AG10803 (cell line): ENCODE data around the gene BTBD9.
A peak's percentile ranks its signal among the peaks of the same experiment; 100 is the strongest.

Experiments used
- DNase-seq: peaks from one replicate; pipeline ENCODE4 v3.0.0; 2010; ENCODE audit warnings: low read depth
- H3K4me3 ChIP-seq: 2 replicates; pipeline ENCODE4 v1.5.1; 2011; ENCODE audit warnings: mild to moderate bottlenecking, low read length, control low read depth
- CTCF ChIP-seq: conservative IDR thresholded peaks from 2 replicates; pipeline ENCODE4 v1.5.1; 2011; ENCODE audit warnings: mild to moderate bottlenecking, low read length, control low read depth, inconsistent platforms

BTBD9 gene

GRCh38 chr6:38270367-38270766, 369.4 kb downstream of the BTBD9 start:
- no peak for DNase-seq
- TF ChIP-seq CTCF = no peak
- no peak overlapping the region for H3K4me3 ChIP-seq

GRCh38 chr6:38269461-38270172, 370.1 kb downstream of the BTBD9 start:
- H3K4me3 ChIP-seq = no peak overlapping the region
- DNase-seq = no peak

GRCh38 chr6:38268342-38268741, 371.4 kb downstream of the BTBD9 start:
- TF ChIP-seq CTCF = no peak
- no peak for DNase-seq
- no peak overlapping the region for H3K4me3 ChIP-seq

More at GRCh38 chr6:38269461-38270172, 370.1 kb downstream of the BTBD9 start:
- no peak for TF ChIP-seq CTCF

GRCh38 chr6:38266921-38267354, 372.8 kb downstream of the BTBD9 start:
- DNase-seq = no peak
- H3K4me3 ChIP-seq = no peak overlapping the region
- TF ChIP-seq CTCF = no peak

- H3K4me3 ChIP-seq = no peak overlapping the region
- no peak for DNase-seq
These were observed 375.1 kb downstream of the BTBD9 start for GRCh38 chr6:38264605-38265004.

GRCh38 chr6:38262609-38263008, 377.1 kb downstream of the BTBD9 start:
- peak; percentile 74 for DNase-seq
- no peak overlapping the region for H3K4me3 ChIP-seq
- no peak for TF ChIP-seq CTCF

More at GRCh38 chr6:38264605-38265004, 375.1 kb downstream of the BTBD9 start:
- TF ChIP-seq CTCF = no peak

GRCh38 chr6:38262026-38262425, 377.7 kb downstream of the BTBD9 start:
- no peak for TF ChIP-seq CTCF
- H3K4me3 ChIP-seq = no peak overlapping the region
- peak; percentile 82 for DNase-seq
